Tibial nerve (tissue), 4 donors: ENCODE measurements around the gene C18orf54. TPM values are rescaled to one million over a fixed set of nuclear protein-coding genes. Genes with fewer than 3 reads are reported as not detected.

ENCODE experiments used
- DNase-seq, 2 donors: peaks; one replicate each; pipeline ENCODE4 v3.0.0-alpha.2; 2019; ENCODE audit warnings: low spot score in 2 of 2
- H3K27ac ChIP-seq, 4 donors: fragments of 200-600 bp; sonication (generic) in 3 of 4; one replicate each; pipeline ENCODE4 v1.5.1; 2017 to 2019; ENCODE audit warnings: mild to moderate bottlenecking in 1 of 4
- H3K27me3 ChIP-seq, 2 donors: fragments of 200-600 bp; sonication (generic) in 1 of 2; one replicate each; pipeline versions ENCODE4 v1.5.1 to v1.6.0; 2017 to 2019
- H3K36me3 ChIP-seq, 3 donors: fragments of 200-600 bp; sonication (generic); one replicate each; pipeline ENCODE4 v1.5.1; 2018 to 2019
- H3K4me1 ChIP-seq, 4 donors: fragments of 200-600 bp; sonication (generic) in 3 of 4; one replicate each; pipeline ENCODE4 v1.5.1; 2017 to 2019
- H3K4me3 ChIP-seq, 4 donors: fragments of 200-600 bp; sonication (generic) in 3 of 4; one replicate each; pipeline ENCODE4 v1.5.1; 2017 to 2019; ENCODE audit warnings: mild to moderate bottlenecking in 1 of 4, moderate library complexity in 1 of 4
- H3K9me3 ChIP-seq, 4 donors: fragments of 200-600 bp; sonication (generic) in 3 of 4; one replicate each; pipeline ENCODE4 v1.5.1; 2017 to 2019
- EP300 ChIP-seq, 2 donors: sonication (generic); formaldehyde crosslinking; IDR thresholded peaks; one replicate each; pipeline ENCODE4 v1.6.1; 2017; ENCODE audit warnings: antibody characterized with exemption in 2 of 2, mild to moderate bottlenecking in 1 of 2
- POLR2A ChIP-seq, 2 donors: fragments of 450-650 bp; IDR thresholded peaks; one replicate each; pipeline ENCODE4 v1.6.1; 2017; ENCODE audit warnings: antibody characterized with exemption in 2 of 2, mild to moderate bottlenecking in 2 of 2, moderate library complexity in 2 of 2
- WGBS, 2 donors: methylation state at CpG; one replicate each; pipeline ENCODE4 v1.1.5; 2018; 5-methylcytosine and 5-hydroxymethylcytosine counted together
- total RNA-seq, 4 donors: library from RNA; depleted of rRNA; stranded (reverse); fragments of >200 nt; gene quantifications; one replicate each; pipeline ENCODE4 v1.1.0, GENCODE V29; 2016
- TF ChIP-seq, protein P1 (sequence below), 5 experiments: fragments of 200-600 bp in 3 of 5; fragments of 450-650 bp in 2 of 5; sonication (generic) in 3 of 5; IDR thresholded peaks; one replicate each; pipeline ENCODE4 v1.5.1; 2016 to 2019; ENCODE audit warnings: antibody characterized with exemption in 5 of 5, mild to moderate bottlenecking in 3 of 5, moderate library complexity in 2 of 5

Gene C18orf54
- total RNA-seq, 4 donors from 2014 or later: 2.7 to 5.7 (median 3.2) TPM

DNA sequence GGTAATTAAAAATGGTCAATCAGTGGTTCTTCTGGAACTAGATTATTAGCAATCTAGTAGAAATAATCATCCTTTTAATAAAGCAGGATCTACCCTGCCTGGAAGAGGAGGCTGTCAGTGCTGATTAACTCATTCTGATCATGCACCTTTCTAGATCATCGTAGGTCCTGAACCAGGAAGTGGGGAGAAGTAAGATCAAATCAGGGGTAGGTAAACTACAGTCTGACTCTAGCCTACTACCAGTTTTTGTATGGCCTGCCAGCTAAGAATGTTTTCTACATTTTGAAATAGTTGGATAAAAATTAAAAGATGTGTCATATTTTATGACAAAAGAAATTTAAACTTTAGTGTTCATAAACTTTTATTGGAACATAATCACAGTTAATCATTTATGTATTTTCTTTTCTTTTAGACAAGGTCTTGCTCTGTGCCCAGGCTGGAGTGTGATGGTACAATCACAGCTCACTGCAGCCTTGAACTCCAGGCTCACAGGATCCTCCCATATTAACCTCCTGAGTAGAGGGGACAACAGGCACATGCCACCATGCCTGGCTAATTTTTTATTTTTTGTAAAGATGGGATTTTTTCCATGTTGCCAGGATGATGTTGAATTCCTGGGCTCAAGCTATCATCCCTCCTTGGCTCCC lies 36.1 kb downstream of the C18orf54 start:
- H3K4me3 ChIP-seq: no peak overlapping the region
- no peaks in the 10 kb centered on the region for H3K27me3 ChIP-seq
- no peak overlapping the region for H3K27ac ChIP-seq
- H3K4me1 ChIP-seq: peaks cover 0 to 5% (median 0%) of the 10 kb centered on the region in 4 donors
- DNase-seq: no peak
- H3K9me3 ChIP-seq: no peaks in the 10 kb centered on the region
- WGBS, 2 donors: 92 to 97% methylated on average over 1 of the region's 1 CpG
- no peaks in the 10 kb centered on the region for H3K36me3 ChIP-seq
- TF ChIP-seq EP300 (IDR thresholded peaks at IDR 0.05) (no peak), POLR2A (IDR thresholded peaks at IDR 0.05) (no peak)
- TF ChIP-seq, protein P1, sequence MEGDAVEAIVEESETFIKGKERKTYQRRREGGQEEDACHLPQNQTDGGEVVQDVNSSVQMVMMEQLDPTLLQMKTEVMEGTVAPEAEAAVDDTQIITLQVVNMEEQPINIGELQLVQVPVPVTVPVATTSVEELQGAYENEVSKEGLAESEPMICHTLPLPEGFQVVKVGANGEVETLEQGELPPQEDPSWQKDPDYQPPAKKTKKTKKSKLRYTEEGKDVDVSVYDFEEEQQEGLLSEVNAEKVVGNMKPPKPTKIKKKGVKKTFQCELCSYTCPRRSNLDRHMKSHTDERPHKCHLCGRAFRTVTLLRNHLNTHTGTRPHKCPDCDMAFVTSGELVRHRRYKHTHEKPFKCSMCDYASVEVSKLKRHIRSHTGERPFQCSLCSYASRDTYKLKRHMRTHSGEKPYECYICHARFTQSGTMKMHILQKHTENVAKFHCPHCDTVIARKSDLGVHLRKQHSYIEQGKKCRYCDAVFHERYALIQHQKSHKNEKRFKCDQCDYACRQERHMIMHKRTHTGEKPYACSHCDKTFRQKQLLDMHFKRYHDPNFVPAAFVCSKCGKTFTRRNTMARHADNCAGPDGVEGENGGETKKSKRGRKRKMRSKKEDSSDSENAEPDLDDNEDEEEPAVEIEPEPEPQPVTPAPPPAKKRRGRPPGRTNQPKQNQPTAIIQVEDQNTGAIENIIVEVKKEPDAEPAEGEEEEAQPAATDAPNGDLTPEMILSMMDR (IDR thresholded peaks at IDR 0.05): no peak

DNA sequence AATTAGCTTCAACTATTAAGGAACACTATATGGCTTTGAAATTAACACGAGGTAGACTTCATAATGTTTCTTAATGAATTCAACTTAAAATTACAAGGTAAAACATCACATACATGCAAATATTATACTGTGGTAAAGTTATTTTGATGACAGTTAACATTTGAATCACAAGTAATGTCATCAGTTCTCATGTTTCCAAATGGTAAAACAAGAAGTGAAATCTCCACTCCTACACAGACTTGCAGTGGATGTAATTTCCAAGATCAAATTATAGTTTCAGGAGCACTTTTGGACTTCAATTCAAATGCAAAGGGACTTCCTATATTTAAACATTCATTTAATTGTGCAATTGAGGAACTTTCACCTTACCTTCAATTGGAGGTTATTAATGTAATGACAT lies 39.1 kb downstream of the C18orf54 start:
- peaks cover 0 to 5% (median 0%) of the 10 kb centered on the region in 4 donors for H3K4me1 ChIP-seq
- 82 to 83% methylated on average over 1 of the region's 1 CpG for WGBS, 2 donors
- H3K36me3 ChIP-seq: no peaks in the 10 kb centered on the region
- H3K4me3 ChIP-seq: no peak overlapping the region
- DNase-seq: no peak
- no peaks in the 10 kb centered on the region for H3K27me3 ChIP-seq
- no peak for TF ChIP-seq POLR2A (IDR thresholded peaks at IDR 0.05)
- TF ChIP-seq, protein P1 (IDR thresholded peaks at IDR 0.05): no peak
- no peak for TF ChIP-seq EP300 (IDR thresholded peaks at IDR 0.05)
- H3K27ac ChIP-seq: no peak overlapping the region
- H3K9me3 ChIP-seq: no peaks in the 10 kb centered on the region

DNA sequence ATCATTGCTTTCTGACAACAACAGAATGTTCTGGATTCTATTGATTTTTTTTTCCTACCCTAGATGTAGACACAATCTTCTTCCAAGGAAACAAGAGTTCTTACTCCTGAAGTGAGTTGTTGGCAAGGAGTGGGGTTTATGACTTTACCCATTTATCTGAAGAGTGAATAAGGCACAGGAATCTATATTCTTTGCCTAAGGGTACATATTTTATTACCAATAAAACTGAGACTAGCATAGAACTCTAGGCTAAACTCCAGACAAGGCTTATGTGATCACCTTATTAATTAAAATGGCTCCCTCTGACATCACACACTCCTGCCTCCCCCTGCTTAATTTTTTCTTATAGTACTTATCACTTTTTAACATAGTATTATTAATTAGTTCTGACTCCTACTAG lies 47.6 kb downstream of the C18orf54 start:
- no peak for TF ChIP-seq EP300 (IDR thresholded peaks at IDR 0.05)
- TF ChIP-seq POLR2A (IDR thresholded peaks at IDR 0.05): no peak
- TF ChIP-seq, protein P1 (IDR thresholded peaks at IDR 0.05): no peak
- no peaks in the 10 kb centered on the region for H3K4me1 ChIP-seq

DNA sequence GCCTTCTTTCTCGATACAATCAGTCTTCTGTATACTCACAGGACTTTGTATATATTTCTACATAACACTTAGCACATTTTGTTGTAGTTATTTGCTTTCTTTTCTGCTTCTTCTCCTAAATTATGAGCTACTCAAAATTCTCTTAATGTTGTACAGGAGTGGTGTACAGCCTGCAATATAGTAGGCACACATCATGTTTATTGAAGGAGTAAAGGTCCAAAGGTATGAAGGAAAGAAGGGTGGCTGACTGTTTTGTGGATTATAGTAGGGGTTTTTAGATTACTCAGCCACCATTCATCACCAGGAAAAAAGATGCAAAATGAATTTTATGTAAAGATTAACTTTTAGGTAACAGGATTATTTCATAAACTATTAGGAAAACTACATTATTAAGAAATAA lies 54.1 kb downstream of the C18orf54 start:
- no peaks in the 10 kb centered on the region for H3K9me3 ChIP-seq
- H3K27ac ChIP-seq: no peak overlapping the region
- peaks cover 0 to 10% (median 0%) of the 10 kb centered on the region in 4 donors for H3K4me1 ChIP-seq
- no peaks in the 10 kb centered on the region for H3K27me3 ChIP-seq
- no peaks in the 10 kb centered on the region for H3K36me3 ChIP-seq
- H3K4me3 ChIP-seq: no peak overlapping the region
- 68 to 83% methylated on average over 1 of the region's 1 CpG for WGBS, 2 donors
- no peak for TF ChIP-seq EP300 (IDR thresholded peaks at IDR 0.05)
- TF ChIP-seq, protein P1 (IDR thresholded peaks at IDR 0.05): no peak
- no peak for TF ChIP-seq POLR2A (IDR thresholded peaks at IDR 0.05)
- DNase-seq: no peak

More for the DNA sequence above, 47.6 kb downstream of the C18orf54 start:
- Histone ChIP-seq H3K4me3 (no peak overlapping the region), H3K9me3 (no peaks in the 10 kb centered on the region), H3K27ac (no peak overlapping the region), H3K27me3 (no peaks in the 10 kb centered on the region), H3K36me3 (no peaks in the 10 kb centered on the region)
- no peak for DNase-seq

DNA sequence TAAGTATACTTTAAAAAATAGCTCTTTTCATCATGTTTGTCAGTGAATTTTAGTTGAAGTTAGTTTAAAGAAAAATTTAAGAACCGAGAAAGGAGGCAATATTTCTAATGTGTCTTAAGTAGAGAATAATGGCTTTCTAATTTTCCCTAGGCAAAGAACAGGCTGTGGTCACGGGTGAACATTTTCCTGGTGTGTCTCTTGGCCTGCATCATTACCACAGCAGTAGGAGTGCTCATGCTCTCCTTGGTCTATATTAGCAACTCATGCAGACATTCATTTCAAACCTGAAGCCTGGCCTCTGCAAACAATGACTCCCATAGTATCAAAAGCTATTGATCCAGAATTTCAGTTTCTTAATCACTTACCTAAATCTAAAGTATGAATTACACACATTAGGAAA lies 57.4 kb downstream of the C18orf54 start:
- Histone ChIP-seq H3K4me1 (peaks cover 0 to 10% (median 0%) of the 10 kb centered on the region in 4 donors), H3K27ac (no peak overlapping the region), H3K27me3 (no peaks in the 10 kb centered on the region), H3K4me3 (no peak overlapping the region), H3K36me3 (no peaks in the 10 kb centered on the region), H3K9me3 (no peaks in the 10 kb centered on the region)
- no peak for DNase-seq
- 77 to 78% methylated on average over 2 of the region's 2 CpGs for WGBS, 2 donors
- TF ChIP-seq POLR2A (IDR thresholded peaks at IDR 0.05) (no peak), EP300 (IDR thresholded peaks at IDR 0.05) (no peak)
- TF ChIP-seq, protein P1 (IDR thresholded peaks at IDR 0.05): no peak
